Islet of Langerhans (tissue), 1 donor: Measurements from ENCODE around the gene HSDL2.
"Not testable (repeated sequence)": the region's sequence is repeated elsewhere in the genome, so short reads cannot be mapped to it uniquely, and the experiment has no call there.

Experiments
- FAIRE-seq: peaks from one replicate; lab custom pipeline; 2011; peaks lifted over from hg19 to GRCh38; lab: Jason Lieb, UNC

Gene HSDL2

DNA sequence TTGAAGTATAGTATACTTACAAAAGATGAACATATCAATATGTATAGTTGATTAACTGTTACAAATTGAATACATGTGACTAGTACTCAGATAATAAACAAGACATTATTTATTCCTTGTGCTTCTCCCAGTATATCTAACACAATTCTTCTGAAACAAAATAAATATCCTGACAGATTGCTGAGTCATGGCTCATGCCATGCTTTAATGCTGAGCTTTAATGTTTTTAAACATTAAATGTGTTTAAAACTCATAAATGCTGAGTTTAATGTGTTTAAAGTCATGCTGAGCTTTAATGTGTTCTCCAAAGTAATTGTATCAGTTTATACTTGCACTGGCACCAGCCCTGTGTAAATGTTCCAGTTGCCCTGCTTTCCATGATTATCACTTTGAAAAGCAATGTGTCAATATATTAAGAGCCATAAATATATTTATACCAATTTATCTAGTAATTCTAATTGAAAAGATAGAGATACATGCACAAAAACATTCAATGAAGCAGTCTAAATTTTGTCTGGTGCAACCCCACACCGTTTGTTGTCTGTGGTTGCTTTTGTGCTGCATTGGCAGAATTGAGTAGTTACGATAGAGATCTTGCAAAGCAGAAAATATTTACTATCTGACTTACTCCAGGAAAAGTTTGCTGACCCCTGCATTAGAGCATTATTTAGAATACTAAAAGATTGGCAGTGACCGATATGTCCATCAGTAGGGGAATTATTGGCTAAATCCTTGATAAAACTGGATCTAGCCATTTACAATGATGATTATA, 122.5 kb downstream of the HSDL2 start:
- FAIRE-seq = peak; percentile 69

DNA sequence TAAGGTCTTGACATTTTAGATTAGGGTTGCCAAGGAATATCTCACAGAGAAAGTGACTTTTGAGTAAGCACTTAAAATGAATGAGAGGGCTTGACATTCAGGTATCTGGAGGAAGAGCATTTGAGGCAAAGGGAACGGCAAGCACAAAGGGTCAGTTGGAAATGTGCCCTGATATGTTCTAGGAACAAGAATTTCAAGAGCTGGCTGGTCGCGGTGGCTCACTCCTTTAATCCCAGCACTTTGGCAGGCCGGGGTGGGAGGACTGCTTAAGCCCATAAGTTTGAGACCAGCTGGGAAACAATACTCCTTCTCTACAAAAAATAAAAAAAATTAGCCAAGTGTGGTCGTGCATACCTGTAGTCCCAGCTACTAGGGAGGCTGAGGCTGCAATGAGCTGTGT, 123.3 kb downstream of the HSDL2 start:
- FAIRE-seq = no peak

DNA sequence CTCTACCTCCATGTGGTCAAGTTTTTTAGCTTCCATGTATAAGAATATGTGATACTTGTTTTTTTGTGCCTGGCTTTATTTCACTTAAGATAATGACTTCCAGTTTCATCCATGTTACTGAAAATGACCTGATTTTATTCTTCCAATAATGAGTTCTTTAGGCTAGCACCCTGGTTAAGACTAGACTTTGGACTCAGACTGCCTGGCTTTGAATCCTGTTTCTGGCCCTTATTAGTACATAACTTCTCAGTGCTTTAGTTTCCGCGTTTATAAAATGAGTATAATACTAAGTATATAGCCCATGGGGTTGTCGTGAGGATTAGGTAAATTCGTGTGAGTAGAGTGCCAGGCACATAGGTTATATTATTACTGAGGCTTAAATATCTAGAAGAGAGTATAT, 125.2 kb downstream of the HSDL2 start:
- peak; percentile 71 for FAIRE-seq

DNA sequence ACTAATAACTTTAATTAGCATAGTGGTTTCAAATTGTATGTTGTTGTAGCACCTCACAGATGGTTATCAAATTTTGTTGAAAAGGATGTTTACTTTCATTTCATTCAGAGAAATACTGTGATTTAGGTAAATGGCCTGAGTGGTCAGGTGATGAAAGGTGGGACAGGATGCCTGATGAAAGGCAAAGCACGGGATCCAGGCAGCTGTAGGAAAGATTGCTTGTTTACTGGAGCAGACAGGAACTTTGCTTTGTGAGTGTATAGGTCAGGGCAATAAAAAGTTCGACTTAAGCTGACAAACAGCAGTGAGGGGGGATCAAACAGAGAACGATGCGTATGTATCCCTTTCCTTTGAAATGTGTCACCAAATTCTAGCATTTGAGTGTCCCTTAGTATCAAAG, 125.7 kb downstream of the HSDL2 start:
- no peak for FAIRE-seq

DNA sequence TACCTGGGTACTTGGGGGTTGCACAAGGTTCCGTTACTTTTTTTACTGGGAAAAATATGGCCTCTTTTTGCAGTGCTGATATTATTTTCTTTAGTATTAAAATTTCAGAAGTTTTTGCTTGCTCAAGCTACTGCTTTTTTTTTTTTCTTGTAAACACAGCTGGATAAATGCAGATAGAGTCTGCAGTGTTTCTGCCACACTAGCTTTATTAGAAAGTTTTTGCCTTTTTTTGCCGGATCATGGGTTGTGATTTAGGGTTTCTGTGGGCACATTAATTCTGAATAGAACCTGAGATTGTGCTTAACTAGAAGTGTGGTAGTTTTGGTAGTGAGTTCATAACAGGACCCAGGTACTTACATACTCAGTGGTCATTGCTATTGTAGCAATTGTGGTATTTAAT, 126.7 kb downstream of the HSDL2 start:
- FAIRE-seq = no peak

DNA sequence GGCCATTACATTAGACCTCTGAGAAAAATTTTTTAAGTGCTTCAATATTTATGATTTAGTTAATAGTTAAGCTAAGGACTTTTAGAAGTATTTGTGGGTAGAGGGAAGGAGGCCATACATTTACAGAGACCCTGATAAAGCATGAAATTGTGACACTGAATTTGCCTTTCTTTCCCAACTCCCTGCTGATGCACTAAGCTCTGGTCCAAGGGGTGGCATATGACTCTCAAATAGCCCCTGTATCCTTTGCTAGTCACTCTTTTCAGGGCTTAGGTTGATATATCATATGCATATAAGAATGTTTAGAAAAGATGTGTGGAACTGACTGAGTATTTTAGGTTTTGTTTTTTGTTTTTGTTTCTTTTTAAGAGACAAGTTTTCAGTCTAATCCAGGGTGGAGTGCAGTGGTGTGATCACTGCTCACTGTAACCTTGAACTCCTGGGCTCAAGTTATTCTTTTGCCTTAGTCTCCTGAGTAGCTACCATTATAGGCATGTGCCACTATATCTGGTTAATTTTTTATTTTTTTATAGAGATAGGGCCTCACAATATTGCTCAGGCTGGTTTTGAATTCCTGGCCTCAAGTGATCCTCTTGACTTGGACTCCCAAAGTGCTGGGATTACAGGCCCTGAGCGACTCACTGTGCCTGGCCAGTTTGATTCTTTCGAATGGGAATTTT, 127.2 kb downstream of the HSDL2 start:
- no peak for FAIRE-seq

DNA sequence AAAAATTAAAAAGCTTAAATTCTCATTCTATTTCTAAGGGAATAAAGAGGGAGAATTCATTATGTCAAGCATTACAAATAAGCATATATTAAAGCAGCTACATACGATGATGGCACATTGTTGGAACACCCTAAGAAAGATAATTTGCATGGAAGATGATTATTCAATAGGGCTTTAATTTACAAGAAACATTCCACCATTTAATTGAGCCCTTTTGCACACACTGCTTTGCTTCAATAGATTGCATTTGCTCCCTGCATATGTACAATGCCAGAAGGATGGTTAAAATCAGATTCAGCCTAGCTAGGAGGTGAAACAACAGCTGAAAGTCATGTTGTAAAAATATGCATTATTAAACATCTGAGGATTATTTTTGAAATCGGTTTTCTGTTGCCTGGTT, 128.5 kb downstream of the HSDL2 start:
- FAIRE-seq = peak; percentile 33

DNA sequence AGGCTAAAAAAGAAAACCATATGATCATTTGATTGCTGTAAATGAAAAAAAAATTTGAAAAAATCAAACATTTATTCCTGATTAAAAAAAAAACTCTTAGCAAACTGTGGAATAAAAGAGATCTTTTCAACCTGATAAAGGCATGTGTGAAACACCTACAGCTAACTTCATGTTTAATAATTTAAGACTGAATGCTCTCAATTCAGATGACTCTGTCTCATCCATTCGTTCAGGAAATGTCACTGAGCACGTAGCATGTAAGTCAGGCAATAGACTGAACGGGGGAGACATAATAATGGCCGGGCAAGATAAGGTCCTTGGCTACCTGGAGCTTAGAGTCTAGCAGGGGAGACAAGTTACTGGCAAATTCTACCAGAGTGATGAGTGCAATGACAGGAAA, 132.5 kb downstream of the HSDL2 start:
- FAIRE-seq = not testable (repeated sequence)

DNA sequence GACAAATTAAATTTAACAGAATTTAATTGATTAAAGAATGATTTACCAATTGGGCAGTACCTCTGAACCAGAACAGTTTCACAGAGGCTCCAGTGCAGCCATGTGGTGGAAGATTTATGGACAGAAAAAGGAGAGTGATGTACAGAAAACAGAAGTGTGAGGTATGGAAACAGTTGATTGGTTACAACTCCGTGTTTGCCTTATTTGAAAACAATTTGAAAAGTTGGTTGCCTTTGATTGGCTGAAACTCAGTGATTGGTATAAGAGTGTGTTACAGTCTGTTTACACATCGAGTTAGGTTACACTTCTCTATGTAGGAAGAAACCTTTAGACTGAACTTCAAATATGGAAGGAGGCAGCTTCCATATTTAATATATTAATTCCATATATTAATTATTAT, 136.9 kb downstream of the HSDL2 start:
- FAIRE-seq = no peak

DNA sequence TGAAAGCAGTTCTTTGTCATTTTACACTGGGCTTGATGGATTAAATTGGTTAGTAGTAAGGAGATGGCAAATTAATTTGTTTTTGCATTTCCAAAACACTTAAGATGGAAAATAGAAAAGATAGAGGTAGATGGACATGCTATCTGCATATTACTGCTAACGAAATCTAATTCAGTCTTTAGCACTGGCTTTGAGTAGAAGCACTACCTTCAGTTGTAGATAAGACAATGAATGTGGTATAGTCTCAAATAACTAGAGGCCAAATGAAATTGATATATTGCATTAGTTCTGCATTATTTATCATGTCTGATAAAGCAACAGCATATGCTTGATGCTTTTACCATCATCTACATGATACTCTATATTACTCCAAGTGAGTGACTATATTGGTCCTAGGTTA, 140.2 kb downstream of the HSDL2 start:
- no peak for FAIRE-seq

DNA sequence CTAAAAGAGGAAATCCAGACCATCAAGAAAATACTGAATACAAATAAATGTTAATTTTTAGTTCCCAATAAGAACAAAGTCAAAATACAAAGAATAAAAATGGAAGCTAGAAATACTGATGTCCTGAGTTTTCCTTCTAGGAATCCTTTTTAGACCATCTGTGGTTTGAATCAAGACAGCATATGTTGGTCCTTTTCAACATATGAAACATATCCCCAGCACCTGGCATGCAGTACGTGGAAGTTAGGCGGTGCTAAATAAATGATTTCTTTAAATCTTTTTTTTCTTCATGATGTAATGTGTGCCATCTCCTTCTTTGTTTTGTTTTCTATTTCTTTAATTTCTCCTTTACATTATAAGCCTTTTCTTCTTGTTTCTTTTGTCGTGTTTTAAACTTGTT, 140.7 kb downstream of the HSDL2 start:
- FAIRE-seq = no peak
